Middle frontal gyrus (tissue), 1 donor: ENCODE measurements around the gene NTN4.
"Not testable (repeated sequence)": the region's sequence is repeated elsewhere in the genome, so short reads cannot be mapped to it uniquely, and the experiment has no call there.

Source experiments
- DNase-seq: peaks from one replicate; pipeline ENCODE4 v3.0.0-alpha.2; 2015; ENCODE audit warnings: low spot score; ENCODE audit errors: extremely low spot score

Gene NTN4

DNA sequence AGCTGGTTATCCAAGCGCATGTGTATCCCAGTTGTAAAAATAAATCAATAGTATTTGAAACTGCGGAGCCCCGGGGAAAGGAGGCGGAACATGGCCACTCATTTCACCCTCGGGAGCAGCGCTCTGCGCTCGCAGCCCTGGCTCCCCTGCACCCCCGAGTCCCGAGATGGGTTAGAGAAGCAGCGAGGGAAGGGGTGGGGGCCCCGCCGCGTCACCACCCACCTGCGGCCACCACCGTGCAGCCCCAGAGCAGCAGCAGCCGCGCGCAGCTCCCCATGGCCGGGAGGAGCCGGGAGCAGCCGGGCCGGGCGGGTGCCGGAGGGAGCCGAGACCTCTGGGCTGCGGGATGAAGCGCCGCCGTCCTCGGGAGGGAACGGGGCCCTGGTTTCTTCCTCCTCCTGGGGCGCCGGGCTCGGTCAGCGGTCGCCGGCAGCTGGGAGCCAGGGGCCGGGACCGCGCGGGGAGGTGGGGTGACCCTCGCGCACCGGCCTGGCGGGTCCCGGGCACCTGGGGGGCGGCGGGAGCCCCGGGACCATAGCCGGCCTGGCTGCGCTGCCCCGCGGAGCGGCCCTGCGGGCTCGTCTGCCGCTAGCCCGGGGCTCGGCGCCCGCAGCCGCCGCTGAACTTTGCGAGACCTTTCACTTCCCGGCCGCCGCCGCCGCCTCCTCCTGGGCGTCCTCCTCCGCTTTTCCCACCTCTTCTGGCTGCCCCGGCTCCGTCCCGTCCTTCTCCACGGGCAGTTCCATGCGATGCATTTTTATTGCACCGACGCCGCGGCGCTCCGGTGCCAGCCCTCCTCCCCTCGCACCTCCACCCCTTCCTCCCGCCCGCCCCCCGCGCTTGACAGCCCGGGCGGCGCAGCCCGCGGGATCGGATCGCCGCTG lies at the start of gene NTN4:
Gene NTN4 (minus strand): TSS at position 732 of the 884 bp plus-strand sequence. CDS start 455 bp downstream, at position 277.
- no peak for DNase-seq

DNA sequence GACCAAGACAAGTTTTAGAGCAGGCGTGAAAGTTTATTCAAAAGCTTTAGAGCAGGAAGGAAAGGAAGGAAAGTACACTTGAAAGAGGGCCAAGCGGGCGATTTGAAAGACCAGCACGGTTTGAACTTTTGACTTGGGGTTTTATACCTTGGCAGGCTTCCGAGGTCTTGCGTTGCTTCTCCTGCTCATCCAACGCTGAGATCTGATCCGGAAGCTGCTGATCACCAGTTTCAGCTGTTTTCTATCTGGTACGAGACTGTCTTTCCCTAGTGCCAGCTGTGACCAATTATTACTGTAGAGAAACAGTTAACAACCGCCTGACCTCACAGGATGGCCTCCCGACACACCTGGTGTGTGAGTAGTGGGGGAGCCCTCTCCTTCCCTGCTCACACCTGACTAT lies 47.6 kb upstream of the NTN4 start:
- DNase-seq: no peak

DNA sequence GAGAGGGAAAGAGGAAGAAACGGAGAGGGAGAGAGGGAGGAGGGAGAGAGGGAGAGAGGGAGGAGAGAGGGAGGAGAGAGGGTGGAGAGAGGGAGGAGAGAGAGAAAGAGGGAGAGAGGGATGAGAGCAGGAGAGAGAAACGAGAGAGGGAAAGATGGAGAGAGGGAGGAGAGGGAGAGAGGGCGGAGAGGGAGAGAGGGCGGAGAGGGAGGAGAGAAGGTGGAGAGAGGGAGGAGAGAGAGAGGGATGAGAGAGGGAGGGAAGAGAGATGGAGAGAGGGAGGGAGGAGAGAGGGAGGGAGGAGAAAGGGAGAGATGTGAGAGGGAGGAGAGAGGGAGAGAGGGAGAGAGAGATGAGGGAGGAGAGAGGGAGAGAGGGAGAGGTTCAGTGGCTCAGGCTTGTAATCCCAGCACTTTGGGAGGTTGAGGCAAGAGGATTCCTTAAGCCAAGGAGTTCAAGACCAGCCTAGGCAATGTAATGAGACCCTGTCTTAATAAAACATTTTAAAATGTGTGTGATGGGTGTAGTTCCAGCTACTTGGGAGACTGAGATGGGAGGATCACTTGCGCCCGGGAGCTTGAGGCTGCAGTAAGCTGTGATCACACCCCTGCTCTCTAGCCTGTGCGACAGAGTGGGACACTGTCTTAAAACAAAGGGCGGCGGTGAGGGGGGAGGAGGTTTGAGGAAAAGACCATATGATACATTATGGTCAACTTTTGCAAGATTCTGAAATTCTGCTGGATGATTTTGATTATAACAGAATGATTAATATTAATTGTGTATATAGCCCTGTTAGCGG lies 46.9 kb upstream of the NTN4 start:
- DNase-seq: no peak

DNA sequence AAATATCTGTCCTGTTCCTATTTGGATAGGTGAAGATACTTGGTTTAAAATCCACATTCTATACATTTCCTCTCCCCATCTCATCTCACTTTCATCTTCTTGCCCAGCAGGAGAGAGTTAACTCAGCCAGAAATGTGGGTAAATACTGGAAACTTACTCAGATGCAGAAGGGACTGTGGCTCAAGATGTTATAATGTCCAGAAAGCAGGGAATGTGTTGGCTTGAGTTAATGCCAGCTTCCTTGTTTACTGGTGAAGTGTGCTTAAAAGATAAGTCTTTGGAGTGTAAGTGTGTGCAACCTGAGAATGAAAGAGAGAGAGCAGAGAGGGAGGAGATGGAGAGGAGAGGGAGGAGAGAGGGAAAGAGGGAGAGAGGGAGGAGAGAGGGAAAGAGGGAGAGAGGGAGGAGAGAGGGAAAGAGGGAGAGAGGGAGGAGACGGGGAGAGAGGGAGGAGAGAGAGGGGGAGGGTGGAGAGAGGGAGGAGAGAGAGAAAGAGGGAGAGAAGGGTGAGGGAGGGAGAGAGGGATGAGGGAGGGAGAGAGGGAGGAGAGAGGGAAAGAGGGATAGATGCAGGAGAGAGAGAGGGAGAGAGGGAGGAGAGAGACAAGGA lies 46.2 kb upstream of the NTN4 start:
- DNase-seq: no peak

DNA sequence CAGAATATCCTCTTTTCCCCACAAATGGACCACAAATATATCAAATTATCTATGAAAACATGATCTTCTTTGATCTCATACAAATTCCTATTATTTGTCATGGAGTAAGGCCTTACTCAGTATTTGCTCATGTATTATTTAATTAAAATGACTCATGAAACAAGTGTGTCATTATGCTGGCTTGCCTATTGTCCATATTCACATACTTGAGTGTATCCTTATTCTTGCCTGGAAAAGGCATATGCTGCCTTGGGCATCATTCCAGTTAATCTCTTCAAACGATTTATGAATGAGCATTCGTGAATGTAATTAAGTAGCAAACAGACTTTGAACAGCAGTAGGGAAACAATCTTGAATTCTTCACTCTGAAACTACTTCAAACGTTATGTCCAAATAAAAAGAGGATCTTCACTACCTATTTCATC lies 45.6 kb upstream of the NTN4 start:
- DNase-seq: no peak

GRCh38 chr12:95834572-95834971 lies 44.0 kb upstream of the NTN4 start:
- DNase-seq: no peak

DNA sequence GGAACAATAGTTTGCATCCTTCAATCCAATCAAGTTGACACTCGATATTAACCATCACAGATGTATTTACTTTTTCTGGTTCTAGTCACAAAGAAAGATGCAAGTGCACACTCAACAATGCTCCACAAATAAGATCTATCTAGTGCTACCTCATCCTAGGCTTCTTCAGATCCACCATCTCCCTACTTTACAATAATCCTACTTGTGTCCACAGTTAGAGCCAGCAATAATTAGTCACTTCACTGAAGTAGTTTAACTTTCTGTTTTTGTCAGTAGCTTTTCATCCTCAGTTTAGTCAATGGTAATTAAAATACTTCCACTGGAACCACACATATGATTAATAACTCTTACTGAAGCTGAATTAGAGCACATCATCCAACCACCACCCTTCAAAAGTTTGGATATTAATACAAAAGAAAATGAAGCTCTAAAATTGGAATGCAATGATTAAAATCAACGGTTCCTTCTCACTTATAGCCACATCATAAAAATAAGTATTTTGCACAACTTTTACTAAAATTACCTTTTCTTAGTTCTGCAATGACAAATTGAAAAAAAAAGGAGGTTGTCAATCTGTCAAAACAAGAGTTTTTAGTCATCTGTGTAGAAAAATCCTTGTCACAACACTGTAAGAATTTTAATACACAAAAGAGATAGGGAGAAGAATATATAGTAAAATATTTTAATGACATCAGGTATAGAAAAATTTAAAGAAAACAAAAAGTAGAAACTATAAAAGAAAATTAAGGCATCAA lies 39.9 kb upstream of the NTN4 start:
- no peak for DNase-seq

- DNase-seq: no peak
These were observed 38.8 kb upstream of the NTN4 start for GRCh38 chr12:95829395-95829794.

DNA sequence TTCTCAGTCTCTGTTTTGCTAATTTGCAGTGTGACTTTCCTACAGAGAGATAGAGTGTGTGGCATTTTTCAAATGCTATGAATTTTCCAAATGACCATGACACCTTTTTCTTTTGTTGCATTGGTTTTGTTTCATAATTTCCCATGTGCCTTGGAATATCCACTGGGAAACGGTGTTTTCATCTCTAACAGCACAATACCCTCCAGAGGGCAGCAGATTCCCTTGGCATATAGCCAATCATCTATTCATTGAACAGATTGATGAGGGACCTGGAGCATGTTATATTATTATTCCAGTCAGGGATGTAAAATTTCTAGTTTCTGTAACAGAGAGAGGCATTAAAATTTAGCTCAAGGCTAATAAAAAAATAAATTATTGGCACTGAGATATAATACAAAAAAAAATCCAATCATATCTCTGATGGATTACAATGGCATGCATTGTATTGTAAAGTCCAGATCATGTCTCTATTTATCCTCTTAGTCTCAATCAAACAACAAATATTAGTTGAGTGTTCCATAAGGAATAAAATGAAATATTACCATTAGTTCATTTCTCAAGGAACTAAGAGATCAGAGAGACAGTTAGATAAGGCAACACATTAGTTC lies 29.6 kb upstream of the NTN4 start:
- no peak for DNase-seq

- no peak for DNase-seq
These were observed 25.2 kb upstream of the NTN4 start for GRCh38 chr12:95815632-95816212.

GRCh38 chr12:95812155-95812554 lies 21.6 kb upstream of the NTN4 start:
- DNase-seq: not testable (repeated sequence)

GRCh38 chr12:95810411-95810810 lies 19.8 kb upstream of the NTN4 start:
- no peak for DNase-seq

DNA sequence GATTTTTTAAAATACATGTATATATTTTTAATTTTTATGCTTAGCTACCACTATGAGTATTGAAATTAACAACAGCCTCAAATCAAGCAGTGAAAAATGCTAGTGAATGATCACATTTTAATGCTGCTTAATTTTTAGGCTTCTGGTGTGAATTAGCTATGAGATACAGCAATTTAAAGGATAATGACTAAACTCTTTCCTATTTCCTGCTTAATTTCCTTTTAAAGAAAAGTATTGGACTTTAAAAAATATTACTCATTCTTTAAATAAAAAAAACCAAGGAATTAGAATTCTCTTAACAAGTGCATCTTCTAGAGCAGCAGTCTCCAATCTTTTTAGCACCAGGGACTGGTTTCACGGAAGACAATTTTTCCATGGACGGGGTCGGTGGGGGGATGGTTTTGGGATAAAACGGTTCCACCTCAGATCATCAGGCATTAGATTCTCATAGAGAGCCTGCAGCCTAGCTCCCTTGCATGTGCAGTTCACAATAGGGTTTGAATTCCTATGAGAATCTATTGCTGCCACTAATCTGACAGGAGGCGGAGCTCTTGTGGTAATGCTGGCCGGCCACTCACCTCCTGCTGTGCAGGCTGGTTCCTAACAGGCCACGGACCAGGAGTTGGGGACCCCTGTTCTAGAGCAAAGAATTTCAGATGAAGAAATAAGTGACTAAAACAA lies 18.6 kb upstream of the NTN4 start:
- DNase-seq: no peak

- DNase-seq: no peak
These were observed 17.6 kb upstream of the NTN4 start for GRCh38 chr12:95808146-95808545.

DNA sequence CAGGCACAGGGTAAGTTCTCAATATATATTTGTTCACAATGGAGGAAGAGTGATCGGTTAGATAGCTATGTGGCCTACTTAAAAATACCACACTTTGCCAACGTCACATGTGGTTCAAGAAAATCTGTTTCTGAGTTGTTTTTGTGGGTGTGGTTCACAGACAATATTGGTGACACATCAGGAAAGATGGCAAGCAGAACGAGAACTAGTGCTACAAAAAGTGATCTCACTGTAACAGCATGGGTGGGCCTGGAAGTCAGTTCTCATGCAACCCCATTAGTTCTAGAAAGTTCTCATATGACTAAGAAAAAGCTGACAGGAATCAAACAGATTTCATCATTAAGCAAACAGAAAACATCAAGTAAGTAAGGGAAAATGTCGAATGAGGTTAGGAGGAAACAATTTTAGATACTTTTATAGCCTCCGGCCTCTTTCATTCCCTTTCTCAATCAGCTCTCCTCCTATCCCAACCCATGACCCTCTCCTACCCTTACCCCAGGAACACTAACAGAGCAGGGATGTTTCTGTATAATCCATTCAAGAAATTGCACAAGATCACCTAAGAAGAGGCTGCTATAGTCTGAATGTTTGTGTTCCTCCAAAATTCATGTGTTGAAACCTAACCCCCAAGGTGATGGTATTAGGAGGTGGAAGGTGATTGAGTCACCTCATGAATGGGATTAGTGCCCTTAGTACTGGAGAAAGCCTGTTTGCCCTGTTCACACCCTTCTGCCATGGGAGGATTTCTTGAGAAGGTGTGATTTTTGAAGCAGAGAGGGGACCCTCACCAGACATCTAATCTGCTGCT lies 15.5 kb upstream of the NTN4 start:
- no peak for DNase-seq

- DNase-seq: no peak
These were observed 13.7 kb upstream of the NTN4 start for GRCh38 chr12:95804291-95804690.

- DNase-seq: no peak
These were observed 13.3 kb upstream of the NTN4 start for GRCh38 chr12:95803817-95804216.

DNA sequence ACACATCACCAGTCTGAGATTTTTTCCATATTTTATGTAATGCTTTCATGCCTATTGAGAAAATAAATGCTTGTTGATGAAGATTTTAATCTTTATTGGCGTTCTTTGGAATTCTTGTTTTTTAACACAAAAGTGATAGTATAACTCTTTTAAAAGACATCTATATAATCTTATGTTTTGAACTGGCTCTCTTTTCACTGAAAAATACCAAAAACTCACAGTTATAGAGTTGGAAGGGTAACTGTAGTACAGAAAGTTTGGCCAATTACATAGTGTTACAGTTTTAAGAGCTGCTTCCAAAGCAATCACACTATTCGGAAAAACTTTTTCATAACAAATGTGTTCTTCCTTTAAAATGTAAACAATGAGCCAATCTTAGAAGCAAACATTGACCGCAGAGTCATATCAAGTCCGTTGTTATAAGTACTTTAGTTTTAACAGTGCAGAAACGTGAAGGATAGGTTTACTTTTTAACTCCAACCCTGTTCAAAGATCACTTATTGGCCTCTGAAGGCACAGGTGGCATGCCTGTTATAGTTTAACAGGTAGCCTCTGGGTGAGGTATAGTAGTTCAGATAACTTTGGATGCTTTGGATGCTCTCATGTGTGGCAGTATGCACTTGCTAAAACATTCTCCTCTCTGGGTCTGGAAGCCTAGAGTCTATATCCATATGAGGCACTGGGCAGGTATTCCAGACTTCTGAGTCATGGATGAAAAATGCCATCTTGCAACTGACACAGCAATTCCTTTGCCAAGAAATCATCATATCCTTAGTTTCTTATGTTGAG lies 12.1 kb upstream of the NTN4 start:
- no peak for DNase-seq
